ENCODE measurements around the gene EIF4G3.

Gene EIF4G3

DNA sequence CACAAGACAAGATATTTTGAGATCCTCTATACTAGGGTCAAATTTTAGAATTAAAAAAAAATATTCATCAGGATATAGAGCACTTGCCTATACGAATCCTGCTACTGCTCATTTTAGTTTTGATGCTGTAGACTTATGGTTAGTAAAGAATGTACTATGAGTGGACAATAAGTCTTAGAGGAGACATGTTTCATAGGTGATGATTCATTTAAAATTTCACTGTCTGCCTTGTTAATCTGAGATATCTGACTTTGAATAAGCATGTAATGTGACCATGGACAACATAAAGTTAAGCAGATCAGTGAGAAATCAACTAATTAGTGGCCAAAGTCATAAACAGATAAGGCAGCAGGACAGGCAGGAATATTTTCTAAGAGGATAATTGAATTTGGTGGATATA is 282.8 kb downstream of the EIF4G3 start:
- no peaks in the 10 kb centered on the region for H3K9me3 ChIP-seq (ENCODE audit: insufficient read depth, low read length)
- H3F3A ChIP-seq (ENCODE audit: insufficient read depth): peaks cover 9% of the 10 kb centered on the region; the same call in 1 of the 2 replicates
- no peaks in the 10 kb centered on the region for H3K79me2 ChIP-seq (ENCODE audit: insufficient read depth, low read length)
- no peaks in the 10 kb centered on the region for H3K27me3 ChIP-seq (ENCODE audit: low read length)
- no peak overlapping the region for H2AFZ ChIP-seq (ENCODE audit: low read depth, low read length, severe bottlenecking)
- H3K4me2 ChIP-seq (ENCODE audit: low read depth, low read length, poor library complexity, severe bottlenecking): no peak overlapping the region
- H3K9me2 ChIP-seq (replicated peaks; ENCODE audit: insufficient read depth, low read length): no peaks in the 10 kb centered on the region
- no peak overlapping the region for H3K9ac ChIP-seq (ENCODE audit: low read length)
- no peaks in the 10 kb centered on the region for H4K20me1 ChIP-seq (ENCODE audit: low read depth, low read length)
- H3K4me3 ChIP-seq (ENCODE audit: insufficient read depth, low read length, poor library complexity, severe bottlenecking): no peak overlapping the region
- TF ChIP-seq, protein P1, sequence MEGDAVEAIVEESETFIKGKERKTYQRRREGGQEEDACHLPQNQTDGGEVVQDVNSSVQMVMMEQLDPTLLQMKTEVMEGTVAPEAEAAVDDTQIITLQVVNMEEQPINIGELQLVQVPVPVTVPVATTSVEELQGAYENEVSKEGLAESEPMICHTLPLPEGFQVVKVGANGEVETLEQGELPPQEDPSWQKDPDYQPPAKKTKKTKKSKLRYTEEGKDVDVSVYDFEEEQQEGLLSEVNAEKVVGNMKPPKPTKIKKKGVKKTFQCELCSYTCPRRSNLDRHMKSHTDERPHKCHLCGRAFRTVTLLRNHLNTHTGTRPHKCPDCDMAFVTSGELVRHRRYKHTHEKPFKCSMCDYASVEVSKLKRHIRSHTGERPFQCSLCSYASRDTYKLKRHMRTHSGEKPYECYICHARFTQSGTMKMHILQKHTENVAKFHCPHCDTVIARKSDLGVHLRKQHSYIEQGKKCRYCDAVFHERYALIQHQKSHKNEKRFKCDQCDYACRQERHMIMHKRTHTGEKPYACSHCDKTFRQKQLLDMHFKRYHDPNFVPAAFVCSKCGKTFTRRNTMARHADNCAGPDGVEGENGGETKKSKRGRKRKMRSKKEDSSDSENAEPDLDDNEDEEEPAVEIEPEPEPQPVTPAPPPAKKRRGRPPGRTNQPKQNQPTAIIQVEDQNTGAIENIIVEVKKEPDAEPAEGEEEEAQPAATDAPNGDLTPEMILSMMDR (IDR thresholded peaks at IDR 0.05; ENCODE audit: insufficient read depth, low read length, poor library complexity, severe bottlenecking): no peak
- no peak for TF ChIP-seq EZH2phosphoT487 (conservative IDR thresholded peaks at IDR 0.05; ENCODE audit: low read length)
- no peak overlapping the region for H3K27ac ChIP-seq (ENCODE audit: low read depth, low read length)
- peaks cover 14% of the 10 kb centered on the region; the same call in 1 of the 2 replicates for H3K36me3 ChIP-seq (ENCODE audit: low read length)

DNA sequence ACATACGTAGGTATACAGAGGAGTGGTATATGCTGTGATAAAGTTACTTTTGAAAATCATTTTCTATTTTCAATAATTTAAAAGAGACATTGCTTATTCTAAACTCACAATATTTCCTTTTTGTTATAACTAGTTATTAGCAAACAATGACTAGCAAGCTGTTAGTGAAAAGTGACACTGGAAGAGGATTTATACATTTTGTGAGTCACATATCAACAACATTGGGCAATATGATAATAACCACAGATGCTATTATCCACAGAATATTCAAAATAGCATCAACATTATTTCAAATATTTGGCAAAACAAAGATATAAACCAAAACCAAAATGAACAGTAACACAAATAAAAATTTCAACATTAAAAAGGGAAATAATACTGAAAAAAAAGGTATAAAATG is 285.6 kb downstream of the EIF4G3 start:
- TF ChIP-seq, protein P1 (IDR thresholded peaks at IDR 0.05; ENCODE audit: insufficient read depth, low read length, poor library complexity, severe bottlenecking): no peak
- TF ChIP-seq EZH2phosphoT487 (conservative IDR thresholded peaks at IDR 0.05; ENCODE audit: low read length): no peak
- Histone ChIP-seq H3K9ac (ENCODE audit: low read length) (no peak overlapping the region), H3K36me3 (ENCODE audit: low read length) (peaks cover 19% of the 10 kb centered on the region; the same call in 1 of the 2 replicates), H3K79me2 (ENCODE audit: insufficient read depth, low read length) (no peaks in the 10 kb centered on the region), H3K4me2 (ENCODE audit: low read depth, low read length, poor library complexity, severe bottlenecking) (no peak overlapping the region), H4K20me1 (ENCODE audit: low read depth, low read length) (no peaks in the 10 kb centered on the region), H3K9me2 (replicated peaks; ENCODE audit: insufficient read depth, low read length) (no peaks in the 10 kb centered on the region), H3K9me3 (ENCODE audit: insufficient read depth, low read length) (no peaks in the 10 kb centered on the region), H2AFZ (ENCODE audit: low read depth, low read length, severe bottlenecking) (no peak overlapping the region), H3K27ac (ENCODE audit: low read depth, low read length) (no peak overlapping the region), H3K27me3 (ENCODE audit: low read length) (no peaks in the 10 kb centered on the region), H3F3A (ENCODE audit: insufficient read depth) (no peaks in the 10 kb centered on the region), H3K4me3 (ENCODE audit: insufficient read depth, low read length, poor library complexity, severe bottlenecking) (no peak overlapping the region)

DNA sequence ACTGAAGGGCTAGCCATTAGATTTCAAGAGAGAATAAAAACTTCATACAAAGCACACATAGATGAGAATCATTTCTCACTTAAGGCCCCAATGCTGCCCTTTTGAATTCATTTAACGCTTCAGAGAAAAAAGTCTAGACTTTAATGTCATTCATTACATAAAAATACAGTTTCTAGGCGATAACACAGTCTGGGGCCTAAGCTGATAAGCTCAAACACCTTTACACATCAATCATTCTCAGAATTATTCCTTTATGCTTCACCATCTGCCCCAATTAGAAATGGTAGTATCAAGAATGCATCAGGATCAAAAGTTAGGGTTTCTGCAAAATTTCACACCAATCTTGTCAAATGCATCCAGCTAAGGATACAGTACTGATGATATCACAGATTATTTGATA is 289.5 kb downstream of the EIF4G3 start:
- Histone ChIP-seq H4K20me1 (ENCODE audit: low read depth, low read length) (no peaks in the 10 kb centered on the region), H3K27ac (ENCODE audit: low read depth, low read length) (no peak overlapping the region), H2AFZ (ENCODE audit: low read depth, low read length, severe bottlenecking) (no peak overlapping the region), H3K27me3 (ENCODE audit: low read length) (no peaks in the 10 kb centered on the region), H3K4me2 (ENCODE audit: low read depth, low read length, poor library complexity, severe bottlenecking) (no peak overlapping the region), H3K4me3 (ENCODE audit: insufficient read depth, low read length, poor library complexity, severe bottlenecking) (no peak overlapping the region), H3K9me2 (replicated peaks; ENCODE audit: insufficient read depth, low read length) (no peaks in the 10 kb centered on the region), H3F3A (ENCODE audit: insufficient read depth) (no peaks in the 10 kb centered on the region), H3K9ac (ENCODE audit: low read length) (no peak overlapping the region), H3K36me3 (ENCODE audit: low read length) (peaks cover 14% of the 10 kb centered on the region; the same call in 1 of the 2 replicates), H3K9me3 (ENCODE audit: insufficient read depth, low read length) (no peaks in the 10 kb centered on the region), H3K79me2 (ENCODE audit: insufficient read depth, low read length) (no peaks in the 10 kb centered on the region)
- TF ChIP-seq EZH2phosphoT487 (conservative IDR thresholded peaks at IDR 0.05; ENCODE audit: low read length): no peak
- TF ChIP-seq, protein P1 (IDR thresholded peaks at IDR 0.05; ENCODE audit: insufficient read depth, low read length, poor library complexity, severe bottlenecking): no peak
